Endometrial microvascular endothelial cells (primary cell): ENCODE results near the gene RNMT. TPM values are rescaled to one million over a fixed set of nuclear protein-coding genes. Genes with fewer than 3 reads are reported as not detected.

Experiments
- in situ Hi-C: cut with HindIII; loops from 2 replicates; pipeline ENCODE4 v1.10.0; 2017; ENCODE audit warnings: low sequenced_read_pairs, low pct_unique_long_range_greater_than_20kb; ENCODE audit errors: inconsistent ontology term
- total RNA-seq: library from RNA; depleted of rRNA; stranded (reverse); fragments of >200 nt; gene quantifications from one replicate; pipeline ENCODE4 v1.2.3, GENCODE V29; 2015; ENCODE audit errors: inconsistent ontology term

RNMT gene
- total RNA-seq, 1 donor from 2014 or later = 19.9 TPM

- in situ Hi-C loops = no loop called here
Measured at GRCh38 chr18:13804305-13804704, 77.8 kb downstream of the RNMT start.

GRCh38 chr18:13808294-13809042 is 82.0 kb downstream of the RNMT start:
- in situ Hi-C loops = no loop called here

GRCh38 chr18:13809043-13809430 is 82.6 kb downstream of the RNMT start:
- in situ Hi-C loops = no loop called here

DNA sequence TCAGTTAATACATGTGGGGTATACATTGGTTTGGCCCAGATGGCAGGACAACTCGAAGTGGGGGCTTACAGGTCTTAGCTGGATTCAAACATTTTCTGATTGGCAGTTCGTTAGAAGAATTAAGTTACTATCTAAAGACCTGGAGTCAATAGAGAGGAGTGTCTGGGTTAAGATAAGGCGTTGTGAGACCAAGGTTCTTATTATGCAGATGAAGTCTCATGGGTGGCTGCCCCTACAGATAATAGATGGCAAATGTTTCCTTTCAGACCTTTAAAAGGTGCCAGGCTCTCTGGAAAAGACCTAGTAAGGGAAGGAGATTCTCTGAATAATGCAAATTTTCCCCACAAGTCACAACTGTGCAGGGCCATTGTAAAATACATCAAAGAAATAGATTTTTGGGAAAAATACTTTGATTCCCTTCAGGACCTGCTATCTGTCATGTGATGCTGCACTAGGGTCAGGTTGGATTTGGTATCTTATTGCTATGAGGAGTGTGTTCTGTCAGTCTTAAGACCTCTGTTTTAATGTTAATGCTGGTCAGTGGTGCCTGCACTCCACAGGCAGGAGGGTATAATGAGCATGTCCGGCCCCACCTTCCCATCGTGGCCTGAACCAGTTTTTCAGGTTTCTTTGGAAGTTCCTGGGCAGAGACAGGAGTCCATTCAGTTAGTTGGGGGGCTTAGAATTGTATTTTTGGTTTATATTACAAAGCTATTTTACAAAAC is 83.2 kb downstream of the RNMT start:
- in situ Hi-C loops = no loop called here

GRCh38 chr18:13810950-13811485 is 84.5 kb downstream of the RNMT start:
- in situ Hi-C loops = no loop called here

GRCh38 chr18:13811993-13812392 is 85.5 kb downstream of the RNMT start:
- in situ Hi-C loops = no loop called here

DNA sequence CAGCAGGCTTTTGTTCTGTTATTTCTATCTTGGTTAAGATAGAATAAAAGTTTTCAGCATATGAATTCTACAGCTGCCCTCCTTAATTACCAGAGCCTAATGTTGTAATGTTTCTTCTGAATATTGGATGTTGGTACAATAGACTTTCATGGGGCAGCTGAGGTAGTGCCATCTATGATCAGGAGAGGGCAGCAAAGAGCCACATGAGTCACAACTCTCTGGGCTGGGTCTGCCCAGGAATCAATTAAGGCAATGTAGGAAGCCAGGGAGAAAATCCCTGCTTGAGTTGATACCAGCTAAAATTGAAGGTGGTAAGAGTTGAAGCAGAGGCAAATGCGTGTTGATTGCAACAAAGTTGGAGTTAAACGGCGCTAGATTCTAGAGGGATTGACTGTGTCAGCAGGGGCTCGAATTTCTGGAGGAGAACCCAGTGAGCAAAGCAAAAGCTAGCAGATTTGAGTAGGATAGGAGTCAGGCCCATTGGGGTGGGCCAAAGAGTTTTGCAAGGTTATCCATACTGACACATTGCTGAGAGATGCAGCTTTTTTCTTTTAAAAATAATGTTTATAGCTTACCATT is 86.9 kb downstream of the RNMT start:
- in situ Hi-C loops = no loop called here

Other genes with a start within 250 kb of the RNMT start
- gene FAM210A, start 115 bp upstream of the RNMT start, total RNA-seq = 13.7 TPM
- not detected for gene MC5R, start 97.5 kb downstream of the RNMT start, total RNA-seq
- gene MC2R, start 188.9 kb downstream of the RNMT start, total RNA-seq = not detected